IPS-18a (cell line): ENCODE results near the gene ANKS4B.
"Not testable (repeated sequence)": the region's sequence is repeated elsewhere in the genome, so short reads cannot be mapped to it uniquely, and the experiment has no call there.

Experiments used
- H3K27ac ChIP-seq: one replicate; pipeline ENCODE4 v1.5.1; 2013; ENCODE audit warnings: low read length
- H3K27me3 ChIP-seq: one replicate; pipeline ENCODE4 v1.6.1; 2013; ENCODE audit warnings: mild to moderate bottlenecking, low read length; ENCODE audit not compliant: control insufficient read depth, insufficient read depth
- H3K36me3 ChIP-seq: one replicate; pipeline ENCODE4 v1.6.1; 2013; ENCODE audit warnings: low read depth, low read length; ENCODE audit not compliant: control insufficient read depth
- H3K4me1 ChIP-seq: one replicate; pipeline ENCODE4 v1.6.1; 2013; ENCODE audit warnings: low read depth, low read length; ENCODE audit not compliant: control insufficient read depth
- H3K4me3 ChIP-seq: one replicate; pipeline ENCODE4 v1.5.1; 2013; ENCODE audit warnings: low read length
- H3K9ac ChIP-seq: one replicate; pipeline ENCODE4 v1.6.1; 2013; ENCODE audit warnings: mild to moderate bottlenecking, low read length, moderate library complexity
- H3K9me3 ChIP-seq: one replicate; pipeline ENCODE4 v1.6.1; 2013; ENCODE audit warnings: low read depth, low read length; ENCODE audit not compliant: control insufficient read depth

The ANKS4B gene

DNA sequence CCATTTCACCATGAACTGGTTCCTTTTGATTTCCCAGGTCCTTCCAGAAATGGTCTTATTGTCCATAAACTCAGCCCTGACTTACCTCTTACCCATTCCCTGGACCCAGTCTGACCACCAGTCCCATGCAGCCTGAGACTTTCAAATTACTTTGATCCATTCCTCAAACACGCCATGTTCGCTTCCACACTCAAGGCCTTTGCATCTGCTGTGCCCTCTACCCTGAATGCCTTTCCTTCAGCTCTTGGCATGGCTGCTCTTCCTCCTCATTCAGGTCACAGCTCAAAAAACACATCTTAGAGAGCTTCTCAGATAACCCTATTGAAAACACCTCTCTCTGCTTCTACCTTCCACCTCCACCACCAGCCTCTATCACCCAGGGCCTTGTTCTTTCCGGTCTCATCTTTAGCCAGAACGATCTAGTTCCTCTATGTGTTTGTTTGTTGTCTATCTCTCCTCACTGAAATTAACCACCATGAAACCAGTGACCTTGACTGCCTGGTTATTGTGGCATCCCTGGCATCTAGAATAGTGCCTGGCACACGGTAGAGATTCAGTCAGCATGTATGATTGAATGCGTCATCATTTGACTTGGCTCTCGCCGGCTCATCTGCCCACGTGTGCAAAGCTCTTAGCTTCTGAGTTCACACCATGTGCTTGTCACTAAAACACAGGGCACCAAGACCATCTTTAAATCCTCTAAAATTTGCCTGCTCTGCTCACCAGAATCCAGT is 31.8 kb downstream of the ANKS4B start:
- Histone ChIP-seq H3K36me3 (no peaks in the 10 kb centered on the region), H3K4me1 (no peaks in the 10 kb centered on the region), H3K9ac (no peak overlapping the region), H3K9me3 (no peaks in the 10 kb centered on the region), H3K4me3 (no peak overlapping the region), H3K27me3 (no peaks in the 10 kb centered on the region), H3K27ac (no peak overlapping the region)

DNA sequence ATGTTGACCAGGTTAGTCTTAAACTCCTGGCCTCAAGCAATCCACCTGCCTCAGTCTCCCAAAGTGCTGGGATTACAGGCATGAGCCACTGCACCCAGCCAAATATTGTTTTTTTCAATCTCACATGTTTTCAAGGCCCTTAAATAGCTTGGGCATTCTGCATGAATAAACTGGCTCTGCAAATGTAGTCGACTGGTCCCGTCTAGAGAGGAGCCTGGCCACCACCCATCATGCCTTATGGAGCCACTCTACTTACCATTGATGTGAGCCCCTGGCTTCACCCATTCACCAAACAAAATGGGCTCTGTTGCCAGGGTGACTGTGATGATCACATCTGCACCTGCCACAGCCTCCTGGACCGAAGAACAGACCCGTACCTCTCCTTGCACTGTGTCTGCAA is 33.8 kb downstream of the ANKS4B start:
- H3K4me3 ChIP-seq: no peak overlapping the region
- H3K4me1 ChIP-seq: no peaks in the 10 kb centered on the region

DNA sequence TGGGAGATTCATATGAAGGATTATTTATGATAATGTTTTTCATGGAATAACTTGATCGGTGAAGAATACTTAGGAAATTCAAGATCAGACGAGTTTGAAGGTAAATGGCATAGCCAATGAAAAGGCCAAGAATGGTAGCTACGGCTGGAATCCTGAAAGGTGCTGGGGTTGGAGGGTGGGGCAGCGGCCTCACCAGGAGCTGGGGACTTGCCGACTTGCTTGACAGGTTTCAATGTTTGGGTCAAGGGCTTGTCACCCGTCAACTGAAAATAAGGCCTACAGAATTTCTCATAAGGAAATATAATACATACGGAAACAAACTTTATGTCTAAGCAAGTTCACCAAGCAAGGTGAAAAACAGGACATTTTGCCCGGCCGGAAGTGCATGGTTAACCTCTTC is 34.7 kb downstream of the ANKS4B start:
- Histone ChIP-seq H3K4me1 (peaks cover under 1% of the 10 kb centered on the region), H3K9me3 (no peaks in the 10 kb centered on the region), H3K4me3 (no peak overlapping the region), H3K27me3 (no peaks in the 10 kb centered on the region), H3K27ac (no peak overlapping the region), H3K36me3 (no peaks in the 10 kb centered on the region), H3K9ac (no peak overlapping the region)

More for the DNA sequence above, 33.8 kb downstream of the ANKS4B start:
- Histone ChIP-seq H3K9me3 (no peaks in the 10 kb centered on the region), H3K27ac (no peak overlapping the region), H3K9ac (no peak overlapping the region), H3K27me3 (no peaks in the 10 kb centered on the region), H3K36me3 (no peaks in the 10 kb centered on the region)

DNA sequence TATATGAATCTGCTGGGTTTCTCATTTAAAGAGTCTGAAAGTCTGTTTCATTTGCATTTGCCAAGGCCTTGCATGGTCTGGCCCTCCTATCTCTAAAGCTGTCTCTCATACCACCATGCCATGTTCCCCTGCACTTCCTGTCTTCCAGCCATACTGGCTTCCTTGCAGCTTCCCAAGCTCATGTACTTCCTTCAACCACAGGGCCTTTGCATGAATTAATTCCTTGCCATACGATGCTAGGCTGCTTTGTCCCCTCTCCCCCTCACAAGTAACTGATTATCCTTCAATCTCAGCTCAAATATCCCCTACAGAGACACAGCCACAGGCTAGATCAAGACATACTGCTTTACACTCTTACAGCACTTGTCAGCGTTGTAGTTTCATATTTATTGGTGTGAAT is 38.8 kb downstream of the ANKS4B start:
- Histone ChIP-seq H3K9ac (no peak overlapping the region), H3K27me3 (peaks cover 6% of the 10 kb centered on the region), H3K4me1 (peaks cover 10% of the 10 kb centered on the region), H3K9me3 (no peaks in the 10 kb centered on the region), H3K4me3 (no peak overlapping the region), H3K27ac (no peak overlapping the region), H3K36me3 (no peaks in the 10 kb centered on the region)

DNA sequence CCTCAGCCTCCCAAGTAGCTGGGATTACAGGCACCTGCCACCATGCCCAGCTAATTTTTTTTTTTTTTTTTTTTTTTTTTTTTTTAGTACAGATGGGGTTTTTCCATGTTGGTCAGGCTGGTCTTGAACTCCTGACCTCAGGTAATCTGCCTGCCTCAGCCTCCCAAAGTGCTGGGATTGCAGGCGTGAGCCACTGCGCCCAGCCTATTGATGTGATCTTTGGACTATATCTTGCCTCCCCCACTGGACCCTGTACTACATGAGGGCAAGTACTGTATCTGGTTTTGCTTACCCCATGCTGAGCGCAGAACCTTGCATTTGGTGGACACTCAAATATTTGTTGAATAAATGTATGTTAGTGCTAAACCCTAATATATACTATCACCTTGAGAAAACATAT is 39.3 kb downstream of the ANKS4B start:
- H3K9me3 ChIP-seq, H3K9ac ChIP-seq, H3K4me1 ChIP-seq, H3K4me3 ChIP-seq, H3K36me3 ChIP-seq, H3K27ac ChIP-seq: not testable (repeated sequence)
- peaks cover 11% of the 10 kb centered on the region for H3K27me3 ChIP-seq

DNA sequence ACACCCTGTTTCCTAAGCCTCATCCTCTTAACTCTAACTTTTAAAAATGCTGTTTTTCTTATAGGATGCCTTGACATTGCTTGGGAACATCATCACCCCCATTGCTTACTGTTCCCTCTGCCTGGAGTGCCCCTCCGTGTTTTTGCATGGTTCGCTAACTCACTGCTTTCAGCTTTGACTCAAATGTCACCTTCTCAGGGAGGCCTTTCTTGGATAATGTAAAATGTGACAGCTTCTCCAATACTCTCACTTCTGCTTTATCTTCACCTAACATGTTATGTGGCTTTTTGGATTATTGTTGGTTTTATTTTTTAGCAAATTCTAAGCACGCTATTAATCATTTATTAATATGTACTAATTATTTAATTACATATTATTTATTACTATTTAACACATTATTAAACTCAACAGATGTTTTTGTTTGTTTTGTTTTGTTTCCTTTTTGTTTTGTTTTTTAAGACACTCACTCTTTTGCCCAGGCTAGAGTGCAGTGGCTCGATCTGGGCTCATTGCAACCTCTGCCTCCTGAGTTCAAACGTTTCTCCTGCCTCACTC is 40.8 kb downstream of the ANKS4B start:
- Histone ChIP-seq H3K4me1 (peaks cover 10% of the 10 kb centered on the region), H3K9me3 (no peaks in the 10 kb centered on the region), H3K36me3 (no peaks in the 10 kb centered on the region), H3K4me3 (no peak overlapping the region), H3K27ac (no peak overlapping the region), H3K9ac (no peak overlapping the region), H3K27me3 (peaks cover 22% of the 10 kb centered on the region)

DNA sequence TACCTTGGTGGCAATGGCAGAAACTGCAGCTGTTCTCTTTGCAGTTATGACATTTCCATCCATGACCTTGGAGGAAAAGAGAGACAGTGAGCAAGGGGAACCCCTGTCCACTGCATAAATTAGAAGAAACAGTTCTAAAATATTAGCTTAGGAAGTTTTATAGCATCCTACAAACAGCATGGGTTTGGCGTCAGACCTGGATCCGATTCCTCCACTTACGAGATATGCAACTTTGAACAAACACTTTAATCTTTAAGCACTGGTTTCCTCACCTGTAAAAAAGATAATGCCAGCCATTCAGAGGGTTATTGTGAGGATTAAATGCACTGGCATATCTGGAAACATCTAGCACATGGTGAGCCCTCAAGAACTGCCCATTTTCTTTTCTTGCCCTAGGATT is 42.0 kb downstream of the ANKS4B start:
- Histone ChIP-seq H3K9me3 (no peaks in the 10 kb centered on the region), H3K4me1 (peaks cover 10% of the 10 kb centered on the region), H3K27ac (no peak overlapping the region), H3K36me3 (no peaks in the 10 kb centered on the region), H3K9ac (no peak overlapping the region), H3K4me3 (no peak overlapping the region), H3K27me3 (peaks cover 25% of the 10 kb centered on the region)

DNA sequence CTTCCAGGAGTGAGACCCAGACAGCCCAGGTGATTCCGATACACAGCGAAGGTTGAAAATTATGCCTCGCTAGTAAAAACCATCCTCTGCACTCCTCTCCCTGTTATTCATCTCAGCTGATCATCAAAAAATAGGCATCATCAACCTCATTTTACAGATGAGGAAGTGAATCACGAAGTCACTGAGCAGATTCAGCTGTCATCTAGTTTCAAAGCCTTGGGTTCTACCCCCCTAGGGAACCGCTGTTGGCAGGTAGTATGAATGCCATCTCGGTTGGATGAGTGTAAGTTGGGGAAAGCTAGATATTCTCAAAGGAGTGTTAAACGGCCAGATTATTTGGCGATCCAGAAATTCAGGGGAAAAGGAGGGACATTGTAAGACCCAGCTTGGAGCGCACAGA is 42.6 kb downstream of the ANKS4B start:
- no peaks in the 10 kb centered on the region for H3K9me3 ChIP-seq
- H3K4me3 ChIP-seq: no peak overlapping the region
- H3K27ac ChIP-seq: no peak overlapping the region
- H3K36me3 ChIP-seq: no peaks in the 10 kb centered on the region
- H3K4me1 ChIP-seq: peaks cover 10% of the 10 kb centered on the region
- peaks cover 25% of the 10 kb centered on the region for H3K27me3 ChIP-seq
- no peak overlapping the region for H3K9ac ChIP-seq

DNA sequence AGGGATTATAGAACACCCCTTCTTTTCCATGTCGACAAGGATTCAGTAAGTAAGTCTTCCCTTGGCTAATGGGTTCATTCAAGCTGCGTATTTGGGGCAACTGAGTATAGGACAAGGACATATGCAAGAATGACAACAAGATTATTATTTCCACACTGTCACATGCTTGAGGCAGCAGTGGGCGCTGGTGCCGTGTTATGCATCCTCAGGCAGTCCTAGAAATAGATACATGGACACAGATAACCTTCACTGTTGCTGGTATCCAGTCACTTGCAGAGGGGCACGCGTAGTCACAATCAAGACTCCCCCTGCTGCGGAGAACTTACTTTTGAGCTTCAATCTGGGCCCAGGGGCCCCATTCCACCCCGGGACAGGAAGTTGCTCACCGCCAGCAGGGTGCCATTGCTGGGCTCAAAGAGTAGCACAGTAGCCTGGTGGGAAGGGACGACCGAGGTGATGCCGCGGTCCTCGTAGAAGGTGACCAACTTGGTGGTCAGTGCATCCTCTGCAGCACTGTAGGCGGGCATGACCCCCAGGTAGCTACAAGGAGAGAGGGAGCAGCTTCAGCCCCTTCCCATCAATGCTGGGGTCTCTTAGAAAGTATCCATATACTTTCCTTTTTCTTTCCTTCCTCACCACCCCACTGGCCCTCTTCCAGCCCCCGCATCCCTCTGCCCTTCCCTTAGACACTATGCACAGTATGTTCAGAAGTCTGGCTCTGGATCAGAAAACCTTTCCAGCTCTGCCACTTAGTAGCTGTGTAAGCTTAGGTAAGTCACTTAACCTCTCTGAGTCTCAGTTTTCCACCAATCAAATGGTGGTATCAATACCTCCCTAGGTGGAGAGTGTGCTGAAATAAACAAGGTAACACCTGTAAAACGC is 43.8 kb downstream of the ANKS4B start:
- peaks cover 10% of the 10 kb centered on the region for H3K4me1 ChIP-seq
- H3K36me3 ChIP-seq: no peaks in the 10 kb centered on the region
- H3K4me3 ChIP-seq: peak overlapping the region; percentile 72
- H3K27ac ChIP-seq: no peak overlapping the region
- H3K9ac ChIP-seq: no peak overlapping the region
- H3K27me3 ChIP-seq: peaks cover 25% of the 10 kb centered on the region
- H3K9me3 ChIP-seq: no peaks in the 10 kb centered on the region

DNA sequence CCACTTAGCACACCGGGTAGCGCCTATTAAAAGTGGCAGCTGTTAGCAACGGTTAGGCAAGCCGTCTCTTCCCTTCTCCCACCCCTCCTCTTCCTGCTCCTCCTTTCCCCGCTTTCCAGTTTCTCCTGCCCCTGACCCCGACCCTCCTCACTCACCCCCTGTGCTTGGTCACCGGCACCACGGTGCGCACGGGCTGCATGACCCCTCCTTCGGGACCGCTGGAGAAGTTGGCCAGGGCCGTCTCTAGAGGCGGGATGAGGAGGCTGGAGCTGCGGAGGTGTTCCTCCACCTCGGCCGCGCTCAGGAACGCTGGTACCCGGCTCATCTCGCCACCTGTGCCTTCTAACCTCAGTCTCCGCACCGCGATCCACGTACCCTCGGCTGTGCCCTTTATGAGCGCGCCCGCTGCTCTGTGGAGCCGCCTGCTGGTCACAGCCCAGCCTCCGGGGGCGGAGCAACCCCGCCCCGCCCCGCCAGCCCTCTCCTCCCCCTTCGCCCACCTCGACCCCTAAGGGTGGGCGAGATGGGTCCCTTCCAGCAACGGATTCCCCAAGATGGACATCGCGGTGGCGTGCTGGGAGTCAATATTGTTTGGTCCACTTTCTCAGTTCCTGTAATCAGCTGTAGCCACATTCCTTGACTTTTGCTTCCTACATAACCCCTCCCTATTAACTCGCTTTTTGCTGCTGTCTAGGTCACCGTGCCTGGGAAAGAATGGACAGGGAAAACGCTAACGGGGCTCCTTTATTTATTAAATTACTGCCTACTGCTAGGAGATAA is 44.6 kb downstream of the ANKS4B start, which contains the start of gene CRYM:
TSS of gene CRYM (minus strand) at position 364 of the 780 bp plus-strand sequence. CDS start at position 325, 39 bp downstream.
- H3K9me3 ChIP-seq: no peaks in the 10 kb centered on the region
- H3K4me1 ChIP-seq: peaks cover 10% of the 10 kb centered on the region
- peak within 1 kb of the TSS; percentile 72 for H3K4me3 ChIP-seq
- no peak within 1 kb of the TSS for H3K9ac ChIP-seq
- peaks cover 25% of the 10 kb centered on the region for H3K27me3 ChIP-seq
- H3K36me3 ChIP-seq: no peaks in the 10 kb centered on the region
- H3K27ac ChIP-seq: no peak within 1 kb of the TSS

DNA sequence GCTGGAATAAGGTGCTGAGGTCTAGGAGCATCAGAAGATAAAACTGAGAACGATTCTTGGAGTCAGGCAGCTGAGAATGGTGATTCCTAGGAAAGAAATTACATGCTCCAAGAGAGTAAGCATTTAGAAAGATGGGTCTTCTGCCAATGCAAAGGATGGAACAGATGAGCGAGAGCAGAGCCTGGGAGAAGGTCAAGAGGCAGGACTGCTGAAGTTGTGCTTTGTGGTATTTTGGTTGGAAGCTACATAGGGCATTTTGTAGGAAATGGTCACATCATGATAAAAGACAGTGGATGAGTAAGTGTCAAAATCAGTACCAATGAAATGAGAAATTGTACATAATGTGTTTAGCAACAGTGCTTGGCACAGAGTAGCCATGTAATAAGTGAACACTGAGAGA is 46.0 kb downstream of the ANKS4B start:
- no peaks in the 10 kb centered on the region for H3K36me3 ChIP-seq
- H3K4me1 ChIP-seq: no peaks in the 10 kb centered on the region
- peaks cover 26% of the 10 kb centered on the region for H3K27me3 ChIP-seq
- H3K4me3 ChIP-seq: no peak overlapping the region
- no peak overlapping the region for H3K9ac ChIP-seq
- H3K27ac ChIP-seq: no peak overlapping the region
- no peaks in the 10 kb centered on the region for H3K9me3 ChIP-seq
